Fibroblast of the aortic adventitia (primary cell): Measurements from ENCODE around the gene ADAMTSL1. TPM values are rescaled to one million over a fixed set of nuclear protein-coding genes. Genes with fewer than 3 reads are reported as not detected.
A peak's percentile ranks its signal among the peaks of the same experiment; 100 is the strongest.

Experiments used
- DNase-seq: peaks from one replicate; pipeline ENCODE4 v3.0.0-alpha.2; 2010; ENCODE audit warnings: low read depth
- H3K4me3 ChIP-seq: 2 replicates; pipeline ENCODE4 v1.5.1; 2011; ENCODE audit warnings: low read depth, mild to moderate bottlenecking, control low read depth, low read length, moderate library complexity
- total RNA-seq: library from RNA; depleted of rRNA; stranded (reverse); fragments of >200 nt; gene quantifications from 2 replicates; pipeline ENCODE4 v1.2.3, GENCODE V29; 2012; ENCODE audit warnings: low replicate concordance
- TF ChIP-seq, protein P1 (sequence below): IDR thresholded peaks from 2 replicates; pipeline ENCODE4 v1.5.1; 2011; ENCODE audit warnings: mild to moderate bottlenecking, low read length, control low read depth, inconsistent platforms; ENCODE audit not compliant: insufficient read depth

Gene ADAMTSL1
- total RNA-seq, 1 donor: 179 TPM

DNA sequence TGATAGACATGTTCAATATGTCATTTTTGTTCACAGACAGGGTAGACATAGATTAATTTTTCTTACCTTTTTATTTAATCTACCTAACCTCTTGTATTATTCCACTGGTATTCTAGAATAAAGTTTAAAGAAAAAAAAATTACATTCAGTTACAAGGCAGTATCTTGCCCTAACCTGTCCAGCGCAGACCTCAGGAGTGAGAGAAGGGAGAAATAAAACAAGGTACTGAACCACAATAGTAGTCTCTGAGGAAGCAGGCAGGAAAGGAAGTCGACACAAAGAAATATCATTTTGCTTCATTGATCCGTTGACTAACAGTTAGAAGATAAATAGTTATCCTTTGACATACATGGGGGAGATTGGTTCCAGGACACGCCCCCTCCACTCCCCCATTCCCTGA, 12.5 kb upstream of the ADAMTSL1 start:
- H3K4me3 ChIP-seq: no peak overlapping the region
- TF ChIP-seq, protein P1, sequence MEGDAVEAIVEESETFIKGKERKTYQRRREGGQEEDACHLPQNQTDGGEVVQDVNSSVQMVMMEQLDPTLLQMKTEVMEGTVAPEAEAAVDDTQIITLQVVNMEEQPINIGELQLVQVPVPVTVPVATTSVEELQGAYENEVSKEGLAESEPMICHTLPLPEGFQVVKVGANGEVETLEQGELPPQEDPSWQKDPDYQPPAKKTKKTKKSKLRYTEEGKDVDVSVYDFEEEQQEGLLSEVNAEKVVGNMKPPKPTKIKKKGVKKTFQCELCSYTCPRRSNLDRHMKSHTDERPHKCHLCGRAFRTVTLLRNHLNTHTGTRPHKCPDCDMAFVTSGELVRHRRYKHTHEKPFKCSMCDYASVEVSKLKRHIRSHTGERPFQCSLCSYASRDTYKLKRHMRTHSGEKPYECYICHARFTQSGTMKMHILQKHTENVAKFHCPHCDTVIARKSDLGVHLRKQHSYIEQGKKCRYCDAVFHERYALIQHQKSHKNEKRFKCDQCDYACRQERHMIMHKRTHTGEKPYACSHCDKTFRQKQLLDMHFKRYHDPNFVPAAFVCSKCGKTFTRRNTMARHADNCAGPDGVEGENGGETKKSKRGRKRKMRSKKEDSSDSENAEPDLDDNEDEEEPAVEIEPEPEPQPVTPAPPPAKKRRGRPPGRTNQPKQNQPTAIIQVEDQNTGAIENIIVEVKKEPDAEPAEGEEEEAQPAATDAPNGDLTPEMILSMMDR: no peak
- no peak for DNase-seq

DNA sequence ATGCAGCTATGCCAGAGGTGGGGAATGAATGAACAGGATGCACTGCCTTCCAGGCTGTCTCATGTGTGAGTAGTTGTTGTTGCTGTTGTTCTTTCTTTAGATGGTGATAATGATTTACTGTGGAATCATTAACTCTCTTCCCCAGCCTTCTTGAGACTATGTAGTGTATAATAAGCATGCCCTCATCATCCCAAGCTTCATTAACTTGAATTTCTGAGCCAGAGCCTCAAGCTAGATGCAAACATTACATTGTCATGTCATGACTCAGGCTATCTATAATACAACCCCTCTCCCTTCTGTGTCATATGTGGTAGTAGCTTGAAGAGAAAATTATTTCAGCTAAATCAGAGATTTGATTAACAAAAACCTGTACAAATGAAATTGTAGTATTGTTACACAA, 10.0 kb upstream of the ADAMTSL1 start:
- TF ChIP-seq, protein P1: no peak
- DNase-seq: no peak
- no peak overlapping the region for H3K4me3 ChIP-seq

DNA sequence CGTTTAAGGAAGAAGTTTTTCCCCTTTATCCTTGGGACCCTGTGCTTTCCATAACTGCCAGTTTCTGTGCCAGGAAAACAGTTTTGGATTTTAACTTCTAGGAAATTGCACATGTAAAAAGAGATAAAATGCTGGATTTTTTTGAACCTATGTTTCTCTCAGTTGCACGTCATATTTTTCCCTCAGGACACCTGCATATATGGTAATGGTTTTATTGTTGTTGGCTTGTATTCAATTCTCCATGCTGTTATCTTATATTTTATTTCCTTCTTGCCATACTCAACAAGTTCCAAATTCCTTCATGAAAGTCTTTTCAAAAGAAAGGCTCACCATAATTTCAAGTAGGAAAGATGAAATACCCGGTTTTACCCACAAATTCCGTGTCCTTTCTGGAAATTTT, 7.9 kb upstream of the ADAMTSL1 start:
- TF ChIP-seq, protein P1: no peak
- peak; percentile 30 for DNase-seq
- no peak overlapping the region for H3K4me3 ChIP-seq

DNA sequence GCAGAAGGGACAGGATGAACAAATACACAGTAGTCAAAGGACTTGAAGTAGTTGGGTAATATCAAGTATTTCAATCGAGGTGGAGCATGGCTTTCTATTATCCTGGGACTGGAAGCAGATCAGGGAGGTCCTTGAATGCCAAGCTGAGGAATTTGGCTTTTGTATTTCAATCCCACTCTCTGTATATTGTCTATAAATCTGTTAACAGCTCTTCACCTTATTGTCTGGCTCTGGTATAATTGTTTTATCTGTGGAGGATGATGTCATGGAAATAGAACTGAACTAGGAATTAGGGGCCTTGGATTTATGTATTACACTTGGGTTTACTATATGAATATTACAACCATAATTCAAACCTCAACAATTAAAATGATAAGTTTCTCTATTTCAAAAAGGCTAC, 6.3 kb upstream of the ADAMTSL1 start:
- H3K4me3 ChIP-seq: no peak overlapping the region
- no peak for DNase-seq
- TF ChIP-seq, protein P1: no peak

DNA sequence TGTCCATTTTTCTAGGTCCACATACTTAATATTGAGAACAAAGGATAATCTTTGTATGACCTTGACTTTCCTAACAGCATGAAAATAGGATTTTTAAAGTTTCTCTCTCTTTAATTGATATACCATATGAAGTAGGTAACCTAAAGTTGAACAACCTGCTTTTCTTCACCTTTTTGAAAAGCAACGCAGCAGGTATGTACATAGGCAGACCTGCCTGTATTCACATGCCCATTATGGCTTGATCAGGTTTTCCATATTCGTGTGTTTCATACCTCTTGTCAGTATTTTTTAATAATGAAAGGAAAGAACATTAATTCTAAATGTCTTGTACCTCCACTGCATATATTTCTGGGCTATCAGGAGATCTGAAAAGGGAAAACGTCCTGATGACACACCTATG, 1.5 kb upstream of the ADAMTSL1 start:
- TF ChIP-seq, protein P1: no peak
- DNase-seq: no peak
- H3K4me3 ChIP-seq: peak overlapping the region; percentile 84

DNA sequence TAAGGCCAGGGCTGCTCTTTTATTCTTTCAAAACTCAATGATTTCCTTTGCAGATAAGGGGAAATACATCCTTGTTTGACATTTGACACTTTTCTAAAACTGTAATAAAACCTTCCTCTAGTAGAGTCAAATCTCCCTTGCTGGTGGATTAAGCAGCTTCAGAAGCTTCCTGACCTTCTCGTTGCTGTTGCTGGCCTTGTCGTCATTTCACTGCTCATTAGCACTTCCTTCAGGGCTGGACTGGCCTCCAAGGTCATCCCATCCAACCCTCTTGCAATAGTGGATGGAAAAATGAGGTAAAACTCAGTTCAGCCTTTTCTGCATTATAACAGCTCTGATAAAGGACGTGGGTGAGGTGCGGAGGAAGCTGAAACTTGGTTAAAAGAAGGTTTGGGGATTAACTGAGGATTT, 1.1 kb upstream of the ADAMTSL1 start:
- DNase-seq: peak; percentile 76
- H3K4me3 ChIP-seq: peak overlapping the region; percentile 84
- TF ChIP-seq, protein P1: no peak

DNA sequence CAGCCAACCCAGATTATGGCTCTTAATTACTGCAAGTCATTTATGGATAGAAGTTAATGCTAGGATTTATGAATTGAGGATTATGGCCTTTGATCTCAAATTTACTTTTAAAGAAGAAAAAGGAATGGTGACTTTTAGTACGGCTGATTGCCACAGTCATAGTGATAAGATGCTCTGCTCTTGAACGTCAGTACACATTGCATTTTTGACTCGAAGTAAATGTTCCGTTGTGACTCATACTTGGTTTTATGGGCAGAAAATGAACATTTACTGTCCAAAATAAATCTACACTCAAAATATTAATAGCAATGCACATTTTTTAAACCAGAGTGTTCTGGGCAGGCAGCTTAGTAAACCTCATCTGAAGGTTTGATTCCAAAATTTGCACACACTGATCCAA, 830 bp downstream of the ADAMTSL1 start:
- TF ChIP-seq, protein P1: no peak
- peak overlapping the region; percentile 84 for H3K4me3 ChIP-seq
- peak; percentile 92 for DNase-seq
